HG03108 (cell line): ENCODE results near the gene EBF4.

Experiments
- ATAC-seq: cut with Tn5 transposase; IDR thresholded peaks from one replicate; pipeline ENCODE4 v1.9.1; 2021; ENCODE audit warnings: moderate library complexity; ENCODE audit not compliant: unreplicated experiment

Gene EBF4, protein sequence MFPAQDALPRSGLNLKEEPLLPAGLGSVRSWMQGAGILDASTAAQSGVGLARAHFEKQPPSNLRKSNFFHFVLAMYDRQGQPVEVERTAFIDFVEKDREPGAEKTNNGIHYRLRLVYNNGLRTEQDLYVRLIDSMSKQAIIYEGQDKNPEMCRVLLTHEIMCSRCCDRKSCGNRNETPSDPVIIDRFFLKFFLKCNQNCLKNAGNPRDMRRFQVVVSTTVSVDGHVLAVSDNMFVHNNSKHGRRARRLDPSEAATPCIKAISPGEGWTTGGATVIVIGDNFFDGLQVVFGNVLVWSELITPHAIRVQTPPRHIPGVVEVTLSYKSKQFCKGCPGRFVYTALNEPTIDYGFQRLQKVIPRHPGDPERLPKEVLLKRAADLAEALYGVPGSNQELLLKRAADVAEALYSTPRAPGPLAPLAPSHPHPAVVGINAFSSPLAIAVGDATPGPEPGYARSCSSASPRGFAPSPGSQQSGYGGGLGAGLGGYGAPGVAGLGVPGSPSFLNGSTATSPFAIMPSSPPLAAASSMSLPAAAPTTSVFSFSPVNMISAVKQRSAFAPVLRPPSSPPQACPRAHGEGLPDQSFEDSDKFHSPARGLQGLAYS

DNA sequence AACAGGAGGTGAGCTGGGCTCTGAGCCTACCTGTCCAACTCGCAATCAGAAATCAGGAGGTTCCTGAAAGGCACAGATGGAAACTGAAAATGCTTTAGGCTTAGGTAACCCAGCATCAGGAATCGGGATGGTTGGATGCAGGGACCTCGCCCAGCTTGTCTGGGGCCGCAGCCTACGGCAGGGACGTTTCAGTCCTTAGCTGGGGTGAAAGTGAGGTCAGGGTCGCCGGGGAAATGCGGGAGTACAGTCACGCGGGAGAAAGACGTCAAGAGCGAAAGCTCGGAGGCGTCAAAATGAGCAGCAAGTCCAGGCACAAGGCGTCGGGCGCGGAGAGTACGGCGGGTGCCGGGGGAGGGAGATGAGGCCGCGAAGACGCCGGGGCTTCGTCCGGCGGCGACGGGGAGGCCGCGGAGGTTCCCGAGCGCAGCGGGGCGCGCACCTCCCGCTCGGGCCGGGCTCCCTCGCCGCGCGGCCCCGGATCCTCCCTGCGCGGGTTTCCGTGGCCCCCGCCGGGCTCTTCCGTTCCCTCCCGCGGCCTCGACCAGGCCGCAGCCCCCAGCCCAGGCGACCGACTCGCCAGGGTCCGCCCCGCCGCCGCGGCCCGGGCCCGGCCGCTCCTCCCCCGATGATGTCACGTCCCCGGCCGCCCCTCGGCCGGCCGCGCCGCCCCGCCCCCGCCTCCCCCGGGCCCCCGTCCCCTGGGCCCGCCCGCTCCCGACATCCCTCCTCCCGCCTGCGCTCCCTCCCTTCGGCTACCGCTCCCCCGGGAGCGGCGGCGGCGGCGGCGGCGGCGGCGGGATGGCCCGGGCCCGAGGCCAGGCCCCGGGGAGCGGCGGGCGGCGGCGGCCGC, at the start of gene EBF4:
Gene EBF4, plus strand, starts transcription at position 745 of the 850 bp plus-strand sequence. CDS start 866 bp downstream, outside the sequence.
- no peak for ATAC-seq

DNA sequence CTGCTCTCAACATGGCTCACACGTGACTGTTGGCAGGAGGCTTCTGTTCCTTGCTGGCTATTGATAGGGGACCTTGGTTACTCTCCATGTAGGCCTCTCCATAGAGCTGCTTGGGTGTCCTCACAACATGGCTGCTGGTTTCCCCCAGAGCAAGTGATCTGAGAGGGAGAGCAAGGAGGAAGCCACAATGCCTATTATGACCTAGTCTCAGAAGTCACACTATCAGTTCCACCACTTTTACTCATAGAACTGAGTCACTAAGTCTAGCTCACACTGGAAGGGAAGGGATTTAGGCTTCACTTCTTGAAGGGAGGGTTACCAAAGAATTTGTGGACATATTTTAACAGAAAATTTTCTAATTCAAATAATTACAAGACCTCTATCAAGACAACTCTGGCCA, 48.9 kb upstream of the EBF4 start:
- ATAC-seq, result no peak

DNA sequence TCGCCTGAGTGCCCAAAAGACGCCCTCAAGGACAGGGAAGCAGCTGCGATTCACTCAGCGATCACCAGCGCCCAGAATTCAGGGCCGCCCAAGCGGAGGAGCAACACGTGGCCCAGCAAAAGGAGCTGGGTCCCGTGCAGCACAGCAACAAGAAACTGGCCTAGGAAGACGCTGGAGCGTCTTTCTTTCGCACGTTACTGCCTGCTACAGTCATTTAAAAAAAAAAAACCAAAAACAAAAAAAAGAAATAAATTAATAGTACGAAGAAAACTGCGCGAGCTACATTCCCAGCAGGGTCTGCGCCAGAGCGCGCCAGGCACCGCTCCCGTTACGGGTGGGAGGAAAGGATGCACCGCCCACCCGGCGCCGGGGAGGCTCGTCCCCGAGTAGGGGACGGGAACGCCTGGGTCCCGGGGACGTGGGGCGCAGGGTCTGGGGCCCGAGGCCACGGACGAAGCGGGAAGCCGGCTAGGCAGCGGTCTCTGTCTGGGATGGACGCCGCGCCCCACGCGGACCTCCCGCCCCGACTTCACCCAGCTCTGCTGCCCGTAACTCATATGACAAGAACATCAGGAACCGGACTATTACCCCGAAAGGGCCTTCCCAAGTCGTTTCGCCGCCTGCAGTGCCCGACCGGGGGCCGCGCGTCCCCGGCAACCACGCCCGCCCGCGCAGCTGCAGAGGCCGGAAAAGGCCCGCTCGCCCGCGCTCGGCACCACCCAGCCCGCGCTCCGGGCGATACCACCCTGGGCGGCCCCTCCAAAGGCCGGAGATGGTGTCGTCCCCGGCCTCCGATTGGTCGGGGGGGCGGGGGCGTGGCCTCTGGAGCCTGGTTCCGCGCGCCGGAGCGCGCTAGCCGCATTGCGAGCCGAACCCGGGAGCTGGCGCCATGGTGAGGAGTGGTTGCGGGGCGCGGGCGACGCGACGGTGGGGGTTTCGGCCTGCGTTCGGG, 40.5 kb upstream of the EBF4 start, which contains the start of gene NOP56:
Gene NOP56, plus strand, starts transcription at position 861 of the 952 bp plus-strand sequence. Its CDS starts 29 bp downstream, at position 890.
- peak; percentile 81 for ATAC-seq

DNA sequence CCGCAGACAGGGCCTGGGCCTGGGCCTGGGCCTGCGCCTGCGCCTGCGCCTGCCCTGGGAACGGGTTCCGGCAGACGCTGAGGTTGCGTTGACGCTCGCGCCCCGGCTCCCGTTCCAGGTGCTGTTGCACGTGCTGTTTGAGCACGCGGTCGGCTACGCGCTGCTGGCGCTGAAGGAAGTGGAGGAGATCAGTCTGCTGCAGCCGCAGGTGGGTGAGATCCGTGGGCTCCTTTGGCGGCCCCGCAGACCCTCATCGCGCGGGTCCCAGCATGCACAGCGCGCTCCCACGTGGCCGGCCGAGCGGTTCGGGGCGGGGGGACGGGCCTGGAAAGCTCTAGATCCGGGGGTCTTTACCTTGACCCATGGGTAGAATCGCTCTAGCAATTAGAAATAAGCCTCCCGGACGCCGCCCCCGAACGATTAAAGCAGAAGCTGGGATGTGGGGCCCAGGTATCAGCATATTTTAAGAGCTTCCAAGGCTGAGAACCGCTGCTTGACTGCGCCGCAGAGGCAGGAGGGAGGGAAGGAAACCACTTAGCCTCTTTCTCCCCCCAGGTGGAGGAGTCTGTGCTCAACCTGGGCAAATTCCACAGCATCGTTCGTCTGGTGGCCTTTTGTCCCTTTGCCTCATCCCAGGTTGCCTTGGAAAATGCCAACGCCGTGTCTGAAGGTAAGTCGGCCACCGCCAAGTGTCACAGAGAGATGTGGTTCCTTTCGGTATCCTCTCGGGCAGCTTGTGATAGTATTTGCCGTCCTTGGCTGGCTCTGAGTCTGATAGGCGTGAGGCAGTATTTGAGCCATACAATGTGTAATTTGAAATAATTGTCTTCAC, 39.6 kb upstream of the EBF4 start:
- peak; percentile 30 for ATAC-seq

DNA sequence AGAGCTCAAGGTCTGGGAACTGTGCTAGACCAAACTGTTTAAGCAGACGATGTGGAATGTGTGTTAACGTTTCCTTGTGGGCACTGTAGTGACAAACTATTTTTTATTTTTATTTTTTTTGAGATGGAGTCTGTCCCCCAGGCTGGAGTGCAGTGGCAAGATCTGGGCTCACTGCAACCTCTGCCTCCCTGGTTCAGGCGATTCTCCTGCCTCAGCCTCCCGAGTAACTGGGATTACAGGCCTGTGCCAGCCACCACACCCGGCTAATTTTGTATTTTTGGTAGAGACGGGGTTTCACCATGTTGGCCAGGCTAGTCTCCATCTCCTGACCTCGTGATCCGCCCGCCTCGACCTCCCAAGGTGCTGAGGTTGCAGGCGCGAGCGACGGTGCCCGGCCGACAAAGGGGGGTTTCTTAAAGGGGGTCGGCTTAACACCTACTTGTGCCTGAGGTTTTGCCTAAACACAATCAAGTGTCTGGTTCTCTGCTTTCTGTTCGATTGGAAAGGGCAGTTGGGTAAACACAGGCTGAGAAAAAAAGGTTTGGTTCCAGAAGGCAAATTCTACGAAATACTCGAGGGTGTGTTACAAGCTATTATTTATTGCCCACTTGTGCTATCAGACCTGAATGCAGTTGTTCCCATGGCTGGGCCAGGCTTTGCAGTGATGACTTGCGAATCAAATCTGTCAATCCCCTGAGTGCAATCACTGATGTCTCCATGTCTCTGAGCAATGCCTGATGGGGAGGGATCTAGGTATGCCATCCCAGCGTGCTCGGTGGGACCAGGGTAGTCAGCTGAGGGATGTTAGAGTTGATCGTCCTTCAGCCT, 38.8 kb upstream of the EBF4 start:
- ATAC-seq, result no peak

DNA sequence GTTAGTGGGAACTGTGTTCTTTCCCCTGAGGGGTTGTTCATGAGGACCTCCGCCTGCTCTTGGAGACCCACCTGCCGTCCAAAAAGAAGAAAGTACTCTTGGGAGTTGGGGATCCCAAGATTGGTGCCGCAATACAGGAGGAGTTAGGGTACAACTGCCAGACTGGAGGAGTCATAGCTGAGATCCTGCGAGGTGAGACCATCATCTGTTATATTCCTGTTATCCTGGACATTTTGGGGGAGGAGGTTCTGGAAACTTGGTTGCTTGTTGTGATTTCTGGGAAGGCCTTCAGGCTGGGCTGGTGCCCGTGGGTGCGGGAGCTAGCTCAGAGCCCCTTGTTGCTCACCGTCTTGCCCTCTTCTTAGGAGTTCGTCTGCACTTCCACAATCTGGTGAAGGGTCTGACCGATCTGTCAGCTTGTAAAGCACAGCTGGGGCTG, 38.2 kb upstream of the EBF4 start:
- ATAC-seq, result no peak

DNA sequence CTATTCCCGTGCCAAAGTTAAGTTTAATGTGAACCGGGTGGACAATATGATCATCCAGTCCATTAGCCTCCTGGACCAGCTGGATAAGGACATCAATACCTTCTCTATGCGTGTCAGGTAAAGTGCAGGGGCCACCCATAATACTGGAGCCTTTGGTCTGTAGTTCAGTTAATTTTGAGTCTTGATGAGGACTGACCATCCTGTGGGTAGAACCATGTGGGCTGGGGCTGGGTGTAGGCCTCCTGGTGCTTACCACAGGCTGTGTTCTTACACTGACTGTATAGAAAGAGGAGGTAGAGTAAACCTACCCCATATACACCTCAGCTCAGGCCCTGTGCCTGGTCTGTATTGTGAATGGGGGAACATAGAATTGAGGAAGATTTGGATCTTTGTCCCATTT, 37.7 kb upstream of the EBF4 start:
- ATAC-seq, result no peak

DNA sequence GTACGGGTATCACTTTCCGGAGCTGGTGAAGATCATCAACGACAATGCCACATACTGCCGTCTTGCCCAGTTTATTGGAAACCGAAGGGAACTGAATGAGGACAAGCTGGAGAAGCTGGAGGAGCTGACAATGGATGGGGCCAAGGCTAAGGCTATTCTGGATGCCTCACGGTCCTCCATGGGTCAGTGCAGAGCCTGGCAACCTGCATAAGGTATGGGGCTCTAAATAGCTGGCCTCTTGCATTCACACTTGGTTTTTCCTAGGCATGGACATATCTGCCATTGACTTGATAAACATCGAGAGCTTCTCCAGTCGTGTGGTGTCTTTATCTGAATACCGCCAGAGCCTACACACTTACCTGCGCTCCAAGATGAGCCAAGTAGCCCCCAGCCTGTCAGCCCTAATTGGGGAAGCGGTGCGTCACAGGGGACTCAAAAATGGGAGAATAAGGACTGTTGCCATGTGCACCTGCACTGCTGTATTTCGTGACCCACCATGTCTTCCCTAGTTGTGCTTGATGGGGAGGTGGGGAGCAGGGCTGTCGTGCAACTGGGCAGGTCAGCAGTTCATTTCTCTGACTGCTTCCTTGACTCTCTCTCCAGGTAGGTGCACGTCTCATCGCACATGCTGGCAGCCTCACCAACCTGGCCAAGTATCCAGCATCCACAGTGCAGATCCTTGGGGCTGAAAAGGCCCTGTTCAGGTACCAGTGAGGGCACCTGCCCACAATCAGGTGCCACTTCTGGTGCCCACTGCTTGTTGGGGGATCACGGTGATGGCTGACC, 37.1 kb upstream of the EBF4 start:
- no peak for ATAC-seq

DNA sequence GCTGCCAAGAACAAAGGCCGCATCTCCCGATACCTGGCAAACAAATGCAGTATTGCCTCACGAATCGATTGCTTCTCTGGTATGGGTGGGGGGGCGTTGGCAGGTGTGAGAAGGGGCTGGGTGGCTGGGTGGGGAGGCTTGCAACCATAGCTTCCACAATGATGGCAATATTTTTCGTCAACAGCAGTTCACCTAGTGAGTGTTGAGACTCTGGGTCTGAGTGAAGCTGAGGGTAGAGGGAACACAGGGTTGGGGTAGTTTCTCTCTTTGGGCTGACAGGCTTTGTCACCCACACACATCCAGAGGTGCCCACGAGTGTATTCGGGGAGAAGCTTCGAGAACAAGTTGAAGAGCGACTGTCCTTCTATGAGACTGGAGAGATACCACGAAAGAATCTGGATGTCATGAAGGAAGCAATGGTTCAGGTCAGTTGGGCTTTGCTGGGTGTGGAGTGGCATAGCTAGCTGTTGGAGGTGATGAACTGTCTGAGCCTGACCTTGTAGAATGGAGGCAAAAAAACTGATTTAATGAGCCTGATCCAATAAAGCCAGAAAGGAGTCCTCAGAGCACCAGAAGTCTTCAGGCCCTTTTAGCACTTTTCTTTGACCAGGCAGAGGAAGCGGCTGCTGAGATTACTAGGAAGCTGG, 36.0 kb upstream of the EBF4 start:
- ATAC-seq, result no peak

DNA sequence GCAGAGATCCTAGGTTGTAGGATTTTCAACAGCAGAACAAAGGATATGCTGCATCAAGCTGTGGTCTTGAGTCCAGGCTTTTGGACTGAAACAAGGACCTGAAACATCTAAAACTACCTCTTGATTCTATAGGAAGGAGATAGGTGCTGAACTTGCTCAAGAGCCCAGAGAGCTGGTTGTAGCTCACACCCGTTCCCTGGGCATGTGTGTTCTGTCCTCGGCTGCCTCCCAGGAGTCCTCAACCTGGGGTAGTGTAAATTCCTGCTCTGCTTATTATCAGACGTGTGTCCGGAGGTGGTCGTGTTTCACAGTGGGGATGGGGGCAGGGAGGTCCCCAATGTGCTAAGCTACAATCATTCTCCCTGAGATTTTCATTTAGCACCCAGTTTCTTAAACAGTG, 35.3 kb upstream of the EBF4 start:
- no peak for ATAC-seq

DNA sequence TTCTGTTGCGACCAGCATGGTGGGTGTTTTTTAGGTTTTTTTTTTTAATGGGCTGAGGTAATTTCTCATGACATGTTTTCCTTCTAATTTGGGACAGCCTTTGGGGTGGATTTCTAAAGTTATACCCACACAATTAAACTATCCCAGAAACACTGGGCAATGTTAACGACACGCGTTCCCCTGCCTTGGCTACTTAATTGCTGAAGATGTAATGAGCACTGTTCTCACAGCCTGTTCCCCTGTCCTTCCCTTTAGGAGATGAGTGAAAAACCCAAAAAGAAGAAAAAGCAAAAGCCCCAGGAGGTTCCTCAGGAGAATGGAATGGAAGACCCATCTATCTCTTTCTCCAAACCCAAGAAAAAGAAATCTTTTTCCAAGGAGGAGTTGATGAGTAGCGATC, 34.9 kb upstream of the EBF4 start:
- ATAC-seq, result no peak

DNA sequence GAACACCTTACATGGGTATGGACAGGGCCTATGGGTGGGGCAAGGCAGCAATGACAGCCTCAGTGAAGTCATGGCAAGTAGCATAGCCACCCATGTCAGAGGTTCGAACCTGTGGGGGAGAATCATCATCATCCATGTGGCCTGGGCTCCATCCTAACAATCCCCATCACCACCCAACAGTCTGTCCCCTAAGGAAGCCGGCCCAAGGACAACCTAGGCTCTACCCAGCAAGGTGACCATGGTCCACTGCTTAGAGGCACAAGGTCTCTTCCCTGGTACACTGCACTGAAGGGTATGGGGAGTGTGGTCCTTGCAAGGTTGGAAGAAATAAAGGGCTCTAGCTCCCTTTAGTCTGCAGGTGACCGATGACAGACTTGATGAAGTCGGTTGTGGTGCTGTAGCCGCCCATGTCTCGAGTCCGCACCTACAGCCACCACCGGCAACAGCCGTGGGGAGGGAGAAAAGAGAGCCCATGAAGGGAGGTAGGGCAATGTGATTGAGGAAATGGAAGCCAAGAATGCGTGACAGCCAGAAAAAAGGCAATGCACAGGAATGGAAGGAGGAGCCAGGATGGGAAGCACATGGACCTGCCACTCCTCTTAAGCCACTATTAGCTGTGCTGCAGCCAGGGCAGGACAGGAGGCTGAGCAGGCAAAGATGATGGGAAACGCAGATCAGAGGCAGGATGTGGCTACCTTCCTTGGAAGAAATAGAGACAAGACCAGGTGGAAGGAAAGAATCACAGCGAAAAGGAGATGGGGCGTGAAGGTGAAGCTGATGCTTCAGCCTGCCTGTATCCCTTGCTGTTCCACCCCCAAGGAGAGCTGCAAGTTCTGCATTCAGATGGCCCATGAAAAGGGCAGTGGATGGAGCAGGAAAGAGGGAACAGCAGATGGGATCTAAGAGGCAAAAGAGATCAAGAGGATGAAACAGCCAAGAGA, 33.9 kb upstream of the EBF4 start:
- no peak for ATAC-seq

DNA sequence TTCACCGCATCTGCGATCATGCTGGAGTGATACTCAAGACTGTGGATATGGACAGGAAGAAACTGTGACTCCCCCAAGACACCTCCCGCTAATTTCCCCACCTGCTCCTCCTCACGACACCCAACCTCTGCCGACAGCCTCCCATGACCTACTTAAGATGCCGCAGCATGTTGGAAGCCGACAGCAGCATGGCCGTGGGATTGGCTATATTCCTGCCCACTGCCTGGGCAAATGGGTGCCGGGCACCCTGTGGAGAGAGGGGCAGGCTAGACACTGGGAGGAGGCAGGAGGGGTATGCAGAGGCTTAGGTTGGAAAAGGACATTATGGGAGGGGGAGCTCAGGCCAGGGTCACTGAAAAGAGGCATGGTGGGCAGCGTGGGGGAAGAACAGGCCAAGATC, 33.0 kb upstream of the EBF4 start:
- no peak for ATAC-seq

DNA sequence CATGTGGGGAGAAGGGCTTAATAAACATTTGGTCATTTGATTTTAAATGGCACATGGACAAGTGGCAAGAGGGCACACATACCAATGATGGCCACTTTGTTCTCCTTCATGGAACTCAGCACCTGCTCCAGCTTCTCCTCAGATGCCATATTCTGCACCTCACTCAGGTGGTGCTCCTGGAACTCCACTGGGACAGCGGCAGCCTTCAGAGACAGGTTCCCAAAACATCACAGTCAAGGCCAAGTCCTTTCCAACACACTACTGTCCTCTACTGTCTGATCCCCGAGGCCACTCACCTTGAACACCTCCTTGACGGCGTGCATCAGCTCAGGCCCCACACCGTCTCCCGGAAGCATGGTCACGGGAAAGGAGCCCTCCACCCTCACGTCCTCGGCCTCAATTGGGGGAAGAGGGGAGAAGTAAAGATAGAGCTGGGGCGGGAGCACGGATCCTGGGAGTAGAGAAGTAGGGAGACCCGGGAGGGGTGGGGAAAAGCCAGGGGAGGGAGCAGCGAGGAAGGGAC, 29.2 kb upstream of the EBF4 start:
- ATAC-seq, result no peak

DNA sequence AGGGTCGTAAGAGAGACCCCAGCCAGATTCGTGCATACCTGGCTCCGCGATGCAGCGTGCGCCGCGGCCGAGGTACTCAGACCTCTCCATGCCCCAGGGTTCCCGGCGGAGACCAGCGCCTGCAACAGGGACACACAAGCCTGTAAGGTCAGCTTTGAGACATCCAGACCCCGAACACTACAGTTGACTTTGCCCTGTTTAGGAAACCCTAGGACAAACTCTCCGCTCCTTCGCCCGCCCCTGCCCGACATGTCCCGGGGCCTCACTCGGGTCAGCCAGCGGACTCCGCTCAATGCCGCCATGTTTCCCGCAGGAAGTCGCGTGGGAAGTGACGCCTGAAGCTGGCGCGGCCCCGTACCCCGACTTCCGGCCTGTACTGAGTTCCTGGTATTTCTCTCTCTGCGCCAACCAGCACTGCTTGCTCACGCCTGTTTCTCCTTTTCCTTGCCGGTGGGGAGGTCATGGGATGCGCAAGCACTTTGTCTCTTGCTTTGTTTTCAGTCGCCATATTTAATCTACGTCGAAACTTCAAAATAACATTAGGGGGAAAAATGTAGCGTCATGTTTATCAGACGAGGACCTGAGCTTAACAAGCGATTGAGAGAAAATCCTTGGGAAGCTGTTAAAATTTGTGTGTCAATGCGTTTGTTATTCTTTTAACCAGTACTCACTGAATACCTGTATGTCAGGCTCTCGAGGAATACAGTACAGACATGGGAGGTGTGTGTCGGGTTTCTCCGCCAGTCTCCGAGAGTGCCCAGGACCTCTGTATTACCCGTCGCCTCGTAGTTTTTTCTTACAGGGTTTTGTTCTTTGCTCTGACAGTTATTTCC, 28.5 kb upstream of the EBF4 start, which contains the start of gene IDH3B:
Gene IDH3B, minus strand, starts transcription at position 330 of the 833 bp plus-strand sequence. Its CDS starts 28 bp downstream, at position 302.
- peak; percentile 88 for ATAC-seq
